Measurements from ENCODE around the gene GPX1.

DNA sequence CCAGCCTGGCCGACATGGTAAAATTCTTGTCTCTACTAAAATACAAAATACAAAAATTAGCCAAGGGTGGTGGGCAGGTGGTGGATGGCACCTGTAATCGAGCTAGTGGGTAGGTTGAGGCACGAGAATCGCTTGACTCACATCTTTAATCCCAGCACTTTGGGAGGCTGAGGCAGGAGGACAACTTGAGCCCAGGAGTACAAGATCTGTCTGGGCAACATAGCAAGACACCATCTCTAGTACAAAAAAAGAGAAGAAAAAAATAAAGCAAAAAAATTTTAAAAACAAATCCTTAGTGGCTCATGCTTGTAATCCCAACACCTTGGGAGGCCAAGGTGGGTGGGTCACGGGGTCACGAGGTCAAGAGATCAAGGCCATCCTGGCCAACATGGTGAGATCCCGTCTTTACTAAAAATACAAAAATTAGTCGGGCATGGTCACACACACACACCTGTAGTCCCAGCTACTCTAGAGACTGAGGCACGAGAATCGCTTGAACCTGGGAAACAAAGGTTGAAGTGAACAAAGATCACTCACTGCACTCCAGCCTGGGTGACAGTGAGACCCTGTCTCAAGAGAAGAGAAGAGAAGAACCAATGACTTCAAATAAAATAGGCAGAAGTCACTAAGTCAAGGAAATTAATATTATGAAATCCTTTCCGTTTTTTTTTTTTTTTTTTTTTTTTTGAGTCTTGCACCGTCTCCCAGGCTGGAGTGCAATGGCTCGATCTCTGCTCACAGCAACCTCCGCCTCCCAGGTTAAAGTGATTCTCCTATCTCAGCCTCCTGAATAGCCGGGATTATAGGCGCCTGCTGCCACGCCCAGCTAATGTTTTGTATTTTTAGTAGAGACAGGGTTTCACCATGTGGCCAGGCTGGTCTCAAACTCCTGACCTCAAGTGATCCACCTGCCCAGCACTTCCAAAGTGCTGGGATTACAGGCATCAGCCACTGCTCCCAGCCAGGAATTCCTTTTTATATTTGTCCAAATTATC lies 48.7 kb upstream of the GPX1 start:
- TF ChIP-seq, protein P1, sequence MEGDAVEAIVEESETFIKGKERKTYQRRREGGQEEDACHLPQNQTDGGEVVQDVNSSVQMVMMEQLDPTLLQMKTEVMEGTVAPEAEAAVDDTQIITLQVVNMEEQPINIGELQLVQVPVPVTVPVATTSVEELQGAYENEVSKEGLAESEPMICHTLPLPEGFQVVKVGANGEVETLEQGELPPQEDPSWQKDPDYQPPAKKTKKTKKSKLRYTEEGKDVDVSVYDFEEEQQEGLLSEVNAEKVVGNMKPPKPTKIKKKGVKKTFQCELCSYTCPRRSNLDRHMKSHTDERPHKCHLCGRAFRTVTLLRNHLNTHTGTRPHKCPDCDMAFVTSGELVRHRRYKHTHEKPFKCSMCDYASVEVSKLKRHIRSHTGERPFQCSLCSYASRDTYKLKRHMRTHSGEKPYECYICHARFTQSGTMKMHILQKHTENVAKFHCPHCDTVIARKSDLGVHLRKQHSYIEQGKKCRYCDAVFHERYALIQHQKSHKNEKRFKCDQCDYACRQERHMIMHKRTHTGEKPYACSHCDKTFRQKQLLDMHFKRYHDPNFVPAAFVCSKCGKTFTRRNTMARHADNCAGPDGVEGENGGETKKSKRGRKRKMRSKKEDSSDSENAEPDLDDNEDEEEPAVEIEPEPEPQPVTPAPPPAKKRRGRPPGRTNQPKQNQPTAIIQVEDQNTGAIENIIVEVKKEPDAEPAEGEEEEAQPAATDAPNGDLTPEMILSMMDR (IDR thresholded peaks at IDR 0.05) = no peak
- no peak for TF ChIP-seq POLR2A (IDR thresholded peaks at IDR 0.05)
